GM23338 (cell line): ENCODE measurements around the gene AFAP1. TPM values are rescaled to one million over a fixed set of nuclear protein-coding genes. Genes with fewer than 3 reads are reported as not detected.

ENCODE experiments used
- ATAC-seq: fragments of 200-7000 bp; cut with Tn5 transposase; 3 replicates; pipeline ENCODE4 v1.9.1; 2020
- DNase-seq: peaks from one replicate; pipeline ENCODE4 v3.0.0-alpha.2; 2015; ENCODE audit warnings: low spot score
- H2AFZ ChIP-seq: fragments of 200-600 bp; sonication (generic); 2 replicates; pipeline ENCODE4 v1.8.0; 2016; ENCODE audit warnings: antibody characterized with exemption, mild to moderate bottlenecking, moderate library complexity
- H3F3A ChIP-seq: fragments of 200-600 bp; sonication (generic); replicated peaks from 2 replicates; pipeline ENCODE4 v1.8.0; 2017; ENCODE audit warnings: antibody characterized with exemption, mixed run types, low read depth
- H3K27ac ChIP-seq: fragments of 200-600 bp; sonication (generic); 2 replicates; pipeline ENCODE4 v1.6.1; 2016; ENCODE audit warnings: low read depth
- H3K27me3 ChIP-seq: fragments of 200-600 bp; sonication (generic); 2 replicates; pipeline ENCODE4 v1.8.0; 2016; ENCODE audit warnings: mild to moderate bottlenecking, mixed run types, moderate library complexity; ENCODE audit not compliant: insufficient read depth
- H3K36me3 ChIP-seq: fragments of 200-600 bp; sonication (generic); 2 replicates; pipeline ENCODE4 v1.8.0; 2016; ENCODE audit warnings: mild to moderate bottlenecking; ENCODE audit not compliant: insufficient read depth
- H3K4me1 ChIP-seq: fragments of 200-600 bp; sonication (generic); 2 replicates; pipeline ENCODE4 v1.8.0; 2016; ENCODE audit warnings: mild to moderate bottlenecking, moderate library complexity; ENCODE audit not compliant: insufficient read depth
- H3K4me2 ChIP-seq: fragments of 200-600 bp; sonication (generic); 2 replicates; pipeline ENCODE4 v1.7.1; 2017; ENCODE audit warnings: mixed run types
- H3K4me3 ChIP-seq: fragments of 200-600 bp; sonication (generic); 2 replicates; pipeline ENCODE4 v1.6.1; 2016; ENCODE audit warnings: mixed run types
- H3K79me2 ChIP-seq: fragments of 200-600 bp; sonication (generic); replicated peaks from 2 replicates; pipeline ENCODE4 v1.8.0; 2017; ENCODE audit warnings: mild to moderate bottlenecking; ENCODE audit not compliant: insufficient read depth
- H3K9me2 ChIP-seq: fragments of 200-600 bp; sonication (generic); 2 replicates; pipeline ENCODE4 v1.8.0; 2017; ENCODE audit not compliant: insufficient read depth
- H4K20me1 ChIP-seq: fragments of 200-600 bp; sonication (generic); replicated peaks from 2 replicates; pipeline ENCODE4 v1.8.0; 2017; ENCODE audit warnings: mild to moderate bottlenecking; ENCODE audit not compliant: insufficient read depth
- H3K27ac Mint-ChIP-seq: 2 replicates; pipeline ENCODE4 v1.8.0; 2020; ENCODE audit warnings: inconsistent platforms, mild to moderate bottlenecking, moderate library complexity, mixed read lengths
- H3K27me3 Mint-ChIP-seq: 3 replicates; pipeline ENCODE4 v1.8.0; 2022; ENCODE audit warnings: low read depth, mild to moderate bottlenecking, moderate library complexity, mixed read lengths, inconsistent platforms; ENCODE audit not compliant: insufficient read depth, poor library complexity
- H3K36me3 Mint-ChIP-seq: 3 replicates; pipeline ENCODE4 v1.8.0; 2021; ENCODE audit warnings: low read depth, mild to moderate bottlenecking, inconsistent platforms, moderate library complexity, mixed read lengths
- H3K4me1 Mint-ChIP-seq: 3 replicates; pipeline ENCODE4 v1.8.0; 2020; ENCODE audit warnings: mild to moderate bottlenecking, inconsistent platforms, mixed read lengths
- H3K4me3 Mint-ChIP-seq: 3 replicates; pipeline ENCODE4 v1.8.0; 2021; ENCODE audit warnings: moderate library complexity, mild to moderate bottlenecking, inconsistent platforms, mixed read lengths
- H3K9me3 Mint-ChIP-seq: 3 replicates; pipeline ENCODE4 v1.8.0; 2020; ENCODE audit warnings: moderate library complexity, mild to moderate bottlenecking, inconsistent platforms, mixed read lengths
- CREB1 ChIP-seq: fragments of 250-450 bp; sonication (Bioruptor Pico); IDR thresholded peaks from 2 replicates; pipeline ENCODE4 v1.5.0; 2020; ENCODE audit warnings: low read depth, mild to moderate bottlenecking, moderate library complexity
- CTCF ChIP-seq, 2 experiments: fragments of 200-600 bp in 1 of 2; sonication (generic) in 1 of 2; conservative IDR thresholded peaks; 2 replicates each; pipeline versions ENCODE4 v1.5.1 to v1.6.1; 2016 to 2017; ENCODE audit warnings: antibody characterized with exemption in 2 of 2, low read depth in 2 of 2, mild to moderate bottlenecking in 2 of 2, moderate library complexity in 1 of 2
- ETS1 ChIP-seq: IDR thresholded peaks from 2 replicates; pipeline ENCODE4 v1.6.1; 2016; ENCODE audit warnings: antibody characterized with exemption
- EZH2 ChIP-seq: fragments of 200-600 bp; sonication (generic); IDR thresholded peaks from one replicate; pipeline ENCODE4 v1.8.0; 2017; ENCODE audit warnings: antibody characterized with exemption, mild to moderate bottlenecking, low read depth; ENCODE audit not compliant: unreplicated experiment
- EZH2phosphoT487 ChIP-seq: fragments of 200-600 bp; sonication (generic); IDR thresholded peaks from one replicate; pipeline ENCODE4 v1.8.1; 2018; ENCODE audit warnings: antibody characterized with exemption; ENCODE audit not compliant: unreplicated experiment
- JUNB ChIP-seq: IDR thresholded peaks from one replicate; pipeline ENCODE4 v1.6.1; 2016; ENCODE audit warnings: antibody characterized with exemption; ENCODE audit not compliant: unreplicated experiment
- NANOG ChIP-seq: IDR thresholded peaks from 2 replicates; pipeline ENCODE4 v1.6.1; 2016; ENCODE audit warnings: antibody characterized with exemption, borderline replicate concordance
- POLR2AphosphoS5 ChIP-seq: IDR thresholded peaks from 2 replicates; pipeline ENCODE4 v1.6.1; 2016; ENCODE audit warnings: antibody characterized with exemption, low read depth
- STAT1 ChIP-seq: IDR thresholded peaks from one replicate; pipeline ENCODE4 v1.6.1; 2016; ENCODE audit warnings: antibody characterized with exemption; ENCODE audit not compliant: unreplicated experiment
- ZNF114 ChIP-seq: fragments of 250-450 bp; sonication (Bioruptor Pico); IDR thresholded peaks from 2 replicates; pipeline ENCODE4 v1.5.0; 2020; ENCODE audit warnings: mild to moderate bottlenecking, moderate library complexity
- ZNF331 ChIP-seq: fragments of 250-450 bp; sonication (Bioruptor Pico); IDR thresholded peaks from 2 replicates; pipeline ENCODE4 v1.5.0; 2020; ENCODE audit warnings: low read depth, mild to moderate bottlenecking, moderate library complexity
- polyA plus RNA-seq: library from polyadenylated mRNA; unstranded; fragments of >200 nt; fragmentation: Nextera tagmentation; extraction: Ambion mirVana; gene quantifications from 2 replicates; pipeline ENCODE4 v1.2.1, GENCODE V29; 2016
- total RNA-seq: library from RNA; depleted of rRNA; stranded (reverse); fragments of >200 nt; shearing (Covaris generic); gene quantifications from 2 replicates; pipeline ENCODE4 v1.2.3, GENCODE V29; 2014
- TF ChIP-seq, protein P1 (sequence below): IDR thresholded peaks from one replicate; pipeline ENCODE4 v1.6.1; 2018; ENCODE audit warnings: antibody characterized with exemption; ENCODE audit not compliant: unreplicated experiment
- TF ChIP-seq, protein P2 (sequence below): fragments of 250-450 bp; sonication (Bioruptor Pico); IDR thresholded peaks from 2 replicates; pipeline ENCODE4 v1.5.0; 2020; ENCODE audit warnings: mild to moderate bottlenecking, moderate library complexity

AFAP1 gene
- total and polyA plus RNA-seq, 2 experiments from 2014 or later, result 6.5 to 21.5 TPM

- no peak overlapping the region for H3K4me3 Mint-ChIP-seq
- no peak overlapping the region for H3K27ac ChIP-seq
- peaks cover 82% of the 10 kb centered on the region for H3K4me1 ChIP-seq
- no peaks in the 10 kb centered on the region for H3K36me3 ChIP-seq
- no peaks in the 10 kb centered on the region for H3K27me3 Mint-ChIP-seq
- H3K4me2 ChIP-seq, result 0 out of 2 replicates have a peak overlapping the region, but pooled peaks have one; percentile 16
- no peaks in the 10 kb centered on the region for H3K9me2 ChIP-seq
- no peaks in the 10 kb centered on the region for H3K36me3 Mint-ChIP-seq
- peaks cover 71% of the 10 kb centered on the region for H3K4me1 Mint-ChIP-seq
- no peak overlapping the region for H2AFZ ChIP-seq
- no peak overlapping the region for H3K27ac Mint-ChIP-seq
- ATAC-seq, result no peak
- H4K20me1 ChIP-seq, result no peaks in the 10 kb centered on the region; the same call in 1 of the 2 replicates
- H3K79me2 ChIP-seq, result peaks cover 93% of the 10 kb centered on the region
- H3K9me3 Mint-ChIP-seq, result no peaks in the 10 kb centered on the region
- no peak for DNase-seq
- H3F3A ChIP-seq, result peaks cover 7% of the 10 kb centered on the region; the same call in 1 of the 2 replicates
- TF ChIP-seq ZNF114, result no peak
- no peak for TF ChIP-seq STAT1
- no peak for TF ChIP-seq POLR2AphosphoS5
- TF ChIP-seq NANOG, result no peak
- TF ChIP-seq, protein P1, sequence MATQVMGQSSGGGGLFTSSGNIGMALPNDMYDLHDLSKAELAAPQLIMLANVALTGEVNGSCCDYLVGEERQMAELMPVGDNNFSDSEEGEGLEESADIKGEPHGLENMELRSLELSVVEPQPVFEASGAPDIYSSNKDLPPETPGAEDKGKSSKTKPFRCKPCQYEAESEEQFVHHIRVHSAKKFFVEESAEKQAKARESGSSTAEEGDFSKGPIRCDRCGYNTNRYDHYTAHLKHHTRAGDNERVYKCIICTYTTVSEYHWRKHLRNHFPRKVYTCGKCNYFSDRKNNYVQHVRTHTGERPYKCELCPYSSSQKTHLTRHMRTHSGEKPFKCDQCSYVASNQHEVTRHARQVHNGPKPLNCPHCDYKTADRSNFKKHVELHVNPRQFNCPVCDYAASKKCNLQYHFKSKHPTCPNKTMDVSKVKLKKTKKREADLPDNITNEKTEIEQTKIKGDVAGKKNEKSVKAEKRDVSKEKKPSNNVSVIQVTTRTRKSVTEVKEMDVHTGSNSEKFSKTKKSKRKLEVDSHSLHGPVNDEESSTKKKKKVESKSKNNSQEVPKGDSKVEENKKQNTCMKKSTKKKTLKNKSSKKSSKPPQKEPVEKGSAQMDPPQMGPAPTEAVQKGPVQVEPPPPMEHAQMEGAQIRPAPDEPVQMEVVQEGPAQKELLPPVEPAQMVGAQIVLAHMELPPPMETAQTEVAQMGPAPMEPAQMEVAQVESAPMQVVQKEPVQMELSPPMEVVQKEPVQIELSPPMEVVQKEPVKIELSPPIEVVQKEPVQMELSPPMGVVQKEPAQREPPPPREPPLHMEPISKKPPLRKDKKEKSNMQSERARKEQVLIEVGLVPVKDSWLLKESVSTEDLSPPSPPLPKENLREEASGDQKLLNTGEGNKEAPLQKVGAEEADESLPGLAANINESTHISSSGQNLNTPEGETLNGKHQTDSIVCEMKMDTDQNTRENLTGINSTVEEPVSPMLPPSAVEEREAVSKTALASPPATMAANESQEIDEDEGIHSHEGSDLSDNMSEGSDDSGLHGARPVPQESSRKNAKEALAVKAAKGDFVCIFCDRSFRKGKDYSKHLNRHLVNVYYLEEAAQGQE, result no peak
- no peak for TF ChIP-seq EZH2phosphoT487
- TF ChIP-seq ZNF331 (CRISPR knock-in tag), result no peak
- no peak for TF ChIP-seq EZH2
- TF ChIP-seq JUNB, result no peak
- TF ChIP-seq, protein P2, sequence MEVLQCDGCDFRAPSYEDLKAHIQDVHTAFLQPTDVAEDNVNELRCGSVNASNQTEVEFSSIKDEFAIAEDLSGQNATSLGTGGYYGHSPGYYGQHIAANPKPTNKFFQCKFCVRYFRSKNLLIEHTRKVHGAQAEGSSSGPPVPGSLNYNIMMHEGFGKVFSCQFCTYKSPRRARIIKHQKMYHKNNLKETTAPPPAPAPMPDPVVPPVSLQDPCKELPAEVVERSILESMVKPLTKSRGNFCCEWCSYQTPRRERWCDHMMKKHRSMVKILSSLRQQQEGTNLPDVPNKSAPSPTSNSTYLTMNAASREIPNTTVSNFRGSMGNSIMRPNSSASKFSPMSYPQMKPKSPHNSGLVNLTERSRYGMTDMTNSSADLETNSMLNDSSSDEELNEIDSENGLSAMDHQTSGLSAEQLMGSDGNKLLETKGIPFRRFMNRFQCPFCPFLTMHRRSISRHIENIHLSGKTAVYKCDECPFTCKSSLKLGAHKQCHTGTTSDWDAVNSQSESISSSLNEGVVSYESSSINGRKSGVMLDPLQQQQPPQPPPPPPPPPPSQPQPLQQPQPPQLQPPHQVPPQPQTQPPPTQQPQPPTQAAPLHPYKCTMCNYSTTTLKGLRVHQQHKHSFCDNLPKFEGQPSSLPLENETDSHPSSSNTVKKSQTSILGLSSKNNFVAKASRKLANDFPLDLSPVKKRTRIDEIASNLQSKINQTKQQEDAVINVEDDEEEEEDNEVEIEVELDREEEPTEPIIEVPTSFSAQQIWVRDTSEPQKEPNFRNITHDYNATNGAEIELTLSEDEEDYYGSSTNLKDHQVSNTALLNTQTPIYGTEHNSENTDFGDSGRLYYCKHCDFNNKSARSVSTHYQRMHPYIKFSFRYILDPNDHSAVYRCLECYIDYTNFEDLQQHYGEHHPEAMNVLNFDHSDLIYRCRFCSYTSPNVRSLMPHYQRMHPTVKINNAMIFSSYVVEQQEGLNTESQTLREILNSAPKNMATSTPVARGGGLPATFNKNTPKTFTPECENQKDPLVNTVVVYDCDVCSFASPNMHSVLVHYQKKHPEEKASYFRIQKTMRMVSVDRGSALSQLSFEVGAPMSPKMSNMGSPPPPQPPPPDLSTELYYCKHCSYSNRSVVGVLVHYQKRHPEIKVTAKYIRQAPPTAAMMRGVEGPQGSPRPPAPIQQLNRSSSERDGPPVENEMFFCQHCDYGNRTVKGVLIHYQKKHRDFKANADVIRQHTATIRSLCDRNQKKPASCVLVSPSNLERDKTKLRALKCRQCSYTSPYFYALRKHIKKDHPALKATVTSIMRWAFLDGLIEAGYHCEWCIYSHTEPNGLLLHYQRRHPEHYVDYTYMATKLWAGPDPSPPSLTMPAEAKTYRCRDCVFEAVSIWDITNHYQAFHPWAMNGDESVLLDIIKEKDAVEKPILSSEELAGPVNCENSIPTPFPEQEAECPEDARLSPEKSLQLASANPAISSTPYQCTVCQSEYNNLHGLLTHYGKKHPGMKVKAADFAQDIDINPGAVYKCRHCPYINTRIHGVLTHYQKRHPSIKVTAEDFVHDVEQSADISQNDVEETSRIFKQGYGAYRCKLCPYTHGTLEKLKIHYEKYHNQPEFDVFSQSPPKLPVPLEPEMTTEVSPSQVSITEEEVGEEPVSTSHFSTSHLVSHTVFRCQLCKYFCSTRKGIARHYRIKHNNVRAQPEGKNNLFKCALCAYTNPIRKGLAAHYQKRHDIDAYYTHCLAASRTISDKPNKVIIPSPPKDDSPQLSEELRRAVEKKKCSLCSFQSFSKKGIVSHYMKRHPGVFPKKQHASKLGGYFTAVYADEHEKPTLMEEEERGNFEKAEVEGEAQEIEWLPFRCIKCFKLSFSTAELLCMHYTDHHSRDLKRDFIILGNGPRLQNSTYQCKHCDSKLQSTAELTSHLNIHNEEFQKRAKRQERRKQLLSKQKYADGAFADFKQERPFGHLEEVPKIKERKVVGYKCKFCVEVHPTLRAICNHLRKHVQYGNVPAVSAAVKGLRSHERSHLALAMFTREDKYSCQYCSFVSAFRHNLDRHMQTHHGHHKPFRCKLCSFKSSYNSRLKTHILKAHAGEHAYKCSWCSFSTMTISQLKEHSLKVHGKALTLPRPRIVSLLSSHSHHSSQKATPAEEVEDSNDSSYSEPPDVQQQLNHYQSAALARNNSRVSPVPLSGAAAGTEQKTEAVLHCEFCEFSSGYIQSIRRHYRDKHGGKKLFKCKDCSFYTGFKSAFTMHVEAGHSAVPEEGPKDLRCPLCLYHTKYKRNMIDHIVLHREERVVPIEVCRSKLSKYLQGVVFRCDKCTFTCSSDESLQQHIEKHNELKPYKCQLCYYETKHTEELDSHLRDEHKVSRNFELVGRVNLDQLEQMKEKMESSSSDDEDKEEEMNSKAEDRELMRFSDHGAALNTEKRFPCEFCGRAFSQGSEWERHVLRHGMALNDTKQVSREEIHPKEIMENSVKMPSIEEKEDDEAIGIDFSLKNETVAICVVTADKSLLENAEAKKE, result no peak
- TF ChIP-seq CTCF (conservative IDR thresholded peaks at IDR 0.05; ENCODE audit: low read depth in 2 of 2), result no peak
- no peak for TF ChIP-seq CREB1 (CRISPR knock-in tag)
- no peak for TF ChIP-seq ETS1
- H3K27me3 ChIP-seq, result no peaks in the 10 kb centered on the region
- no peak overlapping the region for H3K4me3 ChIP-seq
Observed at GRCh38 chr4:7903791-7904516, 35.7 kb downstream of the AFAP1 start.
